Duodenal mucosa (tissue), 2 donors: ENCODE measurements around the gene CDK17.

ENCODE experiments used
- H3K27ac ChIP-seq: one replicate; pipeline ENCODE4 v1.7.0; 2013; ENCODE audit warnings: low read depth, low read length
- H3K27me3 ChIP-seq, 2 donors: one replicate each; pipeline ENCODE4 v1.7.0; 2013; ENCODE audit warnings: low read length in 2 of 2, control low read depth in 1 of 2; ENCODE audit not compliant: insufficient read depth in 2 of 2, control insufficient read depth in 1 of 2
- H3K36me3 ChIP-seq, 2 donors: one replicate each; pipeline ENCODE4 v1.7.0; 2013; ENCODE audit warnings: low read length in 2 of 2, control low read depth in 1 of 2; ENCODE audit not compliant: insufficient read depth in 2 of 2, control insufficient read depth in 1 of 2
- H3K4me1 ChIP-seq, 2 donors: one replicate each; pipeline ENCODE4 v1.7.0; 2013; ENCODE audit warnings: low read length in 2 of 2, control low read depth in 1 of 2; ENCODE audit not compliant: insufficient read depth in 2 of 2, control insufficient read depth in 1 of 2
- H3K4me3 ChIP-seq, 2 donors: one replicate each; pipeline ENCODE4 v1.7.0; 2013; ENCODE audit warnings: low read length in 2 of 2, low read depth in 1 of 2
- H3K9ac ChIP-seq, 2 donors: one replicate each; pipeline ENCODE4 v1.7.0; 2013; ENCODE audit warnings: low read length in 2 of 2, low read depth in 1 of 2
- H3K9me3 ChIP-seq, 2 donors: one replicate each; pipeline ENCODE4 v1.7.0; 2013; ENCODE audit warnings: low read length in 2 of 2, control low read depth in 1 of 2; ENCODE audit not compliant: control insufficient read depth in 1 of 2

CDK17 gene

DNA sequence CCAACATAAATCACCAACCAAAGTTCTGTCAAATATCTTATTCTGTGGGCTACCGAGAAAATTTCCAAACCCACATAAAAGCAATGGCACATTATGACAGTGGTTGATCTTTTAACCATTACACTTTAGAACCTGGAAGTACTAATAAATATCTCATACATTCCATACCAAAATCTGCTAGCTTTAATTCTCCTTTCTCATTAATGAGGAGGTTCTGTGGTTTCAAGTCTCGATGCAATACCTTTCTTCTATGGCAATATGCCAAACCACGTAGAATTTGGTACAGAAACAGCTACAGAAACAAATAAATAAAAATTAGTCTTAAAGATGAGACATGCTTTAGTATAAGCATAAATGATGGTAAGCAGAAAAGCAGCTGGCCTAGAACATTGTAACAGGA, 105.4 kb downstream of the CDK17 start:
- no peak overlapping the region for H3K4me3 ChIP-seq
- H3K36me3 ChIP-seq = peaks cover 8 to 10% of the 10 kb centered on the region in 2 donors
- no peak overlapping the region for H3K9ac ChIP-seq
- no peaks in the 10 kb centered on the region for H3K27me3 ChIP-seq
- no peak overlapping the region for H3K27ac ChIP-seq
- no peaks in the 10 kb centered on the region for H3K4me1 ChIP-seq
- no peaks in the 10 kb centered on the region for H3K9me3 ChIP-seq

DNA sequence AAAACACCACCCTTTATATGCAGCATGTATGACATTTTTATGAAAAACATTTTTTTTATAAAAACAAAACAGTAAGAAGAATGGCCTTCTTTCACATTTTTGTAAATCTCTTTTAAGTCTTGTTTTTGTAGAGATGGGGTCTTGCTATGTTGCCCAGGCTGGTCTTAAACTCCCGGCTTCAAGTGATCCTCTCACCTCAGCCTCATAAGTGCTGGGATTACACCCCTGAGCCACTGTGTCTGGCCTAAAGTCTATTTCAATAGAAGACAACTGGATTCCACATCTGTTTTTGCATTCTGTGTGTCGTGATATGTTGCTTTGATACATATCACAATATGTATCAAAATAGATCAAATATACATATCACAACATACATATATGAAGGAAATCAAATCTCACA, 107.1 kb downstream of the CDK17 start:
- Histone ChIP-seq H3K36me3 (peaks cover 14 to 26% of the 10 kb centered on the region in 2 donors), H3K9me3 (no peaks in the 10 kb centered on the region), H3K9ac (no peak overlapping the region), H3K27me3 (no peaks in the 10 kb centered on the region), H3K4me1 (no peaks in the 10 kb centered on the region), H3K27ac (no peak overlapping the region), H3K4me3 (no peak overlapping the region)

- H3K9me3 ChIP-seq = no peaks in the 10 kb centered on the region
- H3K36me3 ChIP-seq = peaks cover 13 to 47% of the 10 kb centered on the region in 2 donors
- H3K4me3 ChIP-seq = no peak overlapping the region
- no peak overlapping the region for H3K27ac ChIP-seq
- H3K9ac ChIP-seq = no peak overlapping the region
- no peaks in the 10 kb centered on the region for H3K27me3 ChIP-seq
- no peaks in the 10 kb centered on the region for H3K4me1 ChIP-seq
Observed at GRCh38 chr12:96289067-96289466, 111.2 kb downstream of the CDK17 start.

- H3K27ac ChIP-seq = no peak overlapping the region
- no peak overlapping the region for H3K4me3 ChIP-seq
- H3K9me3 ChIP-seq = no peaks in the 10 kb centered on the region
- peaks cover 27 to 65% of the 10 kb centered on the region in 2 donors for H3K36me3 ChIP-seq
- H3K9ac ChIP-seq = no peak overlapping the region
- no peaks in the 10 kb centered on the region for H3K4me1 ChIP-seq
- H3K27me3 ChIP-seq = no peaks in the 10 kb centered on the region
Observed at GRCh38 chr12:96285158-96285557, 115.1 kb downstream of the CDK17 start.

DNA sequence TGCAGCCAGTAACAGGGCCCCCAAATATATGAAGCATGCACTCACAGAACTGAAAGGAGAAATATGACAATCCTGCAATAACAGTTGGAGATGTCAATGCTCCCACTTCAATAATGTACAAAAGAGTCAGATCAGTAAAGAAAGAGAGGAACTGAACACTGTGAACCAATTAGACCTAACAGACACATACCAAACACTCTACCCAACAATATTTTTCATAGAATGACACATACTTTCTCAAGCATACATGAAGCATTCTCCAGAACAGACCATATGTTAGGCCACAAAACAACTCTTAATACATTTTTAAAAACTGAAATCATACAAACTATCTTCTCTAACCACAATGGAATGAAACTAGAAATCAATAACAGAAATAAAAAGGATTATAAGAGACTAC, 125.9 kb downstream of the CDK17 start:
- H3K36me3 ChIP-seq = peaks cover 14 to 34% of the 10 kb centered on the region in 2 donors
- H3K4me1 ChIP-seq = no peaks in the 10 kb centered on the region
- H3K27ac ChIP-seq = no peak overlapping the region

DNA sequence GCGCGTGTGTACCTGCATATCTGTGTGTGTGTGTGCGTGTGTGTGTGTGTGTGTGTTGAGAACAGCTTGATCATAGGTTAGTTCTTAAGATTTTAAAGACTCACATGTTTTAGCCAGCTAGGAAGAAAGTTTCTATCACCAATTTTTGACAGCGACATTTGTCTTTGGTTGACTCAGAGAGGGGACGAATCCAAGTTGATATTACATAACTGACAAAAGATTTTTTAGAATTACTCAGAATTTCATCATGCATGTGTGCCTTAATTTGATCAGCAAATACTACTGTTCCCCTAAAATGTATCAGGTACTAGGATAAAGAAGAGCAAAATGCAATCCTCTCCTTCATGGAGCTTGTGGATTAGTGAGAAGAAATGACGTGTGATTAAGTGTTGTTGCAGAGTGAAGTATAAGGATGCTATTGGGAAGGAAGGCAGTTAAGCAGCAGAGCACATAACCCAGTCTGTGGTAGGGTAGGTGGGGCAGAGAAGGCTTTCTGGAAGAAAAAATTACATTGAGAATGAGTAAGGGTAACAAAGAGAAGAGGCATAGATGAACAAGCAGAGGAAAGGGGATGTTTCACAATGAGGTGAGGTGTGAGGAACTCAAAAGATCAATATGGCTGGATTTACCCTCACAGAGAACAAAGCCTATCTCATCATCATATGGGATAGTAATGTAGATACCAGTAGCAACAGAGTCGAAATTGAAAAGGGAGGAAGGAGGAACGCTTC, 128.6 kb downstream of the CDK17 start:
- Histone ChIP-seq H3K27me3 (no peaks in the 10 kb centered on the region), H3K4me1 (no peaks in the 10 kb centered on the region), H3K36me3 (peaks cover 14 to 33% of the 10 kb centered on the region in 2 donors), H3K4me3 (no peak overlapping the region), H3K9ac (no peak overlapping the region), H3K27ac (no peak overlapping the region), H3K9me3 (no peaks in the 10 kb centered on the region)

More for the DNA sequence above, 125.9 kb downstream of the CDK17 start:
- no peak overlapping the region for H3K9ac ChIP-seq
- no peaks in the 10 kb centered on the region for H3K27me3 ChIP-seq
- H3K9me3 ChIP-seq = no peaks in the 10 kb centered on the region
- no peak overlapping the region for H3K4me3 ChIP-seq

DNA sequence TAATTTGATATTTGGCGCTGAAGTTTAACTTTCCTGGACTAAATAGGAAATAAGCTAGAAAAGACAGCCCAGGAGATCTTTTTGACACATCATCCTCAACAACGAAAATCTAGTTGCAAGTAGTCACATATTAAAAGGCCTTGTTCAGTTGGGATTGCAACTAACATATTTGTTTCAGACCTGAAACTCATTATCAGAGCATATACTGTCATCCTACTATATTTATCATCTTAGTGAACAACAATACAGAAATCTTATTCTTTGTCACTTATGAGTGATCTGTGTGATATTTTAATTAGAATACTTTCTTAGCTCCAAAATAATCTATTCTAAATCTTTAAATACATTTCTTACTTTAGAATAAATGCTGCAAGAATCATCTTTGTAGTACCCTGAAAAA, 134.0 kb downstream of the CDK17 start:
- Histone ChIP-seq H3K27ac (no peak overlapping the region), H3K9ac (no peak overlapping the region), H3K4me1 (no peaks in the 10 kb centered on the region), H3K36me3 (peaks cover 6 to 37% of the 10 kb centered on the region in 2 donors), H3K27me3 (no peaks in the 10 kb centered on the region), H3K4me3 (no peak overlapping the region), H3K9me3 (no peaks in the 10 kb centered on the region)

DNA sequence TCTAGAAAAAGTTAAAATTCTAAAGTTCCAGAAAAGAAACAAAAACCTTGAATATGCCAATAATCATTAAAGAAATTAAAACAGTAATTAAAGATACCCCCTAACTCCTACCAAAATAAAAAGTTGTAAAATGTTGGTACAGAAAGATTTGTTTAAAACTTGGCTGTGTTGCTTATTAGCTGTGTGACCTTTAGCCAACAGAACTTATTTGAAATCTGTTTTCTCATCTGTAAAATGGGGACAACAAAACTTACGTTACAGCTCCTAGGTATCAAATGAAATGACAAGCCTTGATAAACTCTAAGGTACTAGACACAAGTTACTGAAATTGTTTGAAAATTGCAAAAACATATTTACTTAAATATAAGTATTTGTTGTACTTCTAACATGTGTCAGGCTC, 134.4 kb downstream of the CDK17 start:
- H3K27ac ChIP-seq = no peak overlapping the region
- no peak overlapping the region for H3K9ac ChIP-seq
- H3K4me1 ChIP-seq = no peaks in the 10 kb centered on the region
- no peaks in the 10 kb centered on the region for H3K27me3 ChIP-seq
- no peaks in the 10 kb centered on the region for H3K9me3 ChIP-seq
- H3K36me3 ChIP-seq = peaks cover 6 to 39% of the 10 kb centered on the region in 2 donors
- H3K4me3 ChIP-seq = no peak overlapping the region

DNA sequence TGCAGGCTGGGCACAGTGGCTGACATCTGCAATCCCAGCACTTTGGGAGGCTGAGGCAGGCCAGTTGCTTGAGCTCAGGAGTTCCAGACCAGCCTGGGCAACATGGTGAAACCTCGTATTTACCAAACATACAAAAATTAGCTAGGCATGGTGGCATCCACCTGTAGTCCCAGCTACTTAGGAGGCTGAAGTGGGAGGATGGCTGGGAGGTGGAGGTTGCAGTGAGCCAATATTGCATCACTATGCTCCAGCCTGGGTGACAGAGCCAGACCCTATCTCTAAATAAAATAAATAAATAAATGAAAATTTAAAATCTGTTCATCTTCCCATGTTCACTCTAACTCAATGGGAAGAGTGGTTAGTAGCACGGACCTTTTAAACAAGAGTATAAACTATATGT, 134.8 kb downstream of the CDK17 start:
- Histone ChIP-seq H3K9ac (no peak overlapping the region), H3K4me1 (no peaks in the 10 kb centered on the region), H3K27ac (no peak overlapping the region), H3K36me3 (peaks cover 3 to 39% of the 10 kb centered on the region in 2 donors), H3K4me3 (no peak overlapping the region), H3K27me3 (no peaks in the 10 kb centered on the region), H3K9me3 (no peaks in the 10 kb centered on the region)

DNA sequence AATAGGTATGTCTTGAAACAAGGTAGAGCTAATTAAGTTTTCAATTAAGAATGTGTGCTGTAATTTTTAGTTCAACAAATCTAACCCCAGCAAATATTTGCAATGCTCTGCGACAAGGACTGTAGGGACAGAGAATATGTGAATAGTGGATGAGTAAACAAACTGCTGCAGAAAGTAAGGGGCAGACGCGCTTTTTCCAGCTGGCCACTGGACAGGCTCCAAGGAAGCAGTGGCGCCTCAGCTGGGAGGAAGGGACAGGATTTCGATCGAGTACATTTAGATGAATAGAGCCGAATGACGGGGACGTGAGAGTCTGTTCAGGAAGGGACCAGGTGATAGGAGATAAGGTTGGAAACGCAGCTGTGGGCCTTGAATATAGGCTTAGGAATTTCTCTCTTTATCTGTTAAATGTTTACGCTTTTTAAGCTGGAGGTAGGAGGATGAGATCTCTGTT, 136.8 kb downstream of the CDK17 start:
- Histone ChIP-seq H3K27ac (no peak overlapping the region), H3K36me3 (peaks cover 0 to 37% of the 10 kb centered on the region in 2 donors)

More for the DNA sequence above, 136.8 kb downstream of the CDK17 start:
- Histone ChIP-seq H3K9me3 (no peaks in the 10 kb centered on the region), H3K9ac (no peak overlapping the region), H3K27me3 (no peaks in the 10 kb centered on the region), H3K4me3 (no peak overlapping the region), H3K4me1 (peaks cover 0 to under 1% of the 10 kb centered on the region in 2 donors)
